Smooth muscle cell (in vitro differentiated cells): Measurements from ENCODE around the gene TSSK3. TPM values are rescaled to one million over a fixed set of nuclear protein-coding genes. Genes with fewer than 3 reads are reported as not detected.

ENCODE experiments used
- DNase-seq: peaks from one replicate; lab custom pipeline; 2025; ENCODE audit not compliant: unreplicated experiment; lab: John Stamatoyannopoulos, UW
- H2AFZ ChIP-seq: fragments of 200-600 bp; sonication (generic); 2 replicates; pipeline ENCODE4 v1.6.0; 2016; ENCODE audit warnings: antibody characterized with exemption, low read depth, mild to moderate bottlenecking
- H3F3A ChIP-seq: fragments of 200-600 bp; sonication (generic); 2 replicates; pipeline ENCODE4 v1.6.0; 2017; ENCODE audit warnings: antibody characterized with exemption, low read depth
- H3K27ac ChIP-seq: fragments of 200-600 bp; sonication (generic); 2 replicates; pipeline ENCODE4 v1.5.1; 2016; ENCODE audit warnings: low read depth, mild to moderate bottlenecking
- H3K27me3 ChIP-seq: fragments of 200-600 bp; sonication (generic); 2 replicates; pipeline ENCODE4 v1.6.1; 2016; ENCODE audit warnings: low read depth, mild to moderate bottlenecking
- H3K36me3 ChIP-seq: fragments of 200-600 bp; sonication (generic); 2 replicates; pipeline ENCODE4 v1.5.1; 2016; ENCODE audit warnings: low read depth
- H3K4me1 ChIP-seq: fragments of 200-600 bp; sonication (generic); 2 replicates; pipeline ENCODE4 v1.5.1; 2016; ENCODE audit warnings: low read depth
- H3K4me2 ChIP-seq: fragments of 200-600 bp; sonication (generic); 2 replicates; pipeline ENCODE4 v1.6.0; 2016; ENCODE audit warnings: mild to moderate bottlenecking
- H3K4me3 ChIP-seq: fragments of 200-600 bp; sonication (generic); 2 replicates; pipeline ENCODE4 v1.5.1; 2016; ENCODE audit warnings: mild to moderate bottlenecking
- H3K79me2 ChIP-seq: fragments of 200-600 bp; sonication (generic); 2 replicates; pipeline ENCODE4 v1.6.0; 2016; ENCODE audit warnings: low read depth, mild to moderate bottlenecking
- H3K9ac ChIP-seq: fragments of 200-600 bp; sonication (generic); 2 replicates; pipeline ENCODE4 v1.6.0; 2016; ENCODE audit warnings: low read depth
- H3K9me3 ChIP-seq: fragments of 200-600 bp; sonication (generic); replicated peaks from 2 replicates; pipeline ENCODE4 v1.5.1; 2016; ENCODE audit warnings: low read depth
- H4K20me1 ChIP-seq: fragments of 200-600 bp; sonication (generic); 2 replicates; pipeline ENCODE4 v1.6.0; 2016; ENCODE audit warnings: low read depth
- CTCF ChIP-seq: fragments of 200-600 bp; sonication (generic); IDR thresholded peaks from 2 replicates; pipeline ENCODE4 v1.5.1; 2017; ENCODE audit warnings: borderline replicate concordance, mild to moderate bottlenecking, antibody characterized with exemption; ENCODE audit not compliant: insufficient read depth, poor library complexity, severe bottlenecking
- WGBS: methylation state at CpG from one replicate; pipeline ENCODE4 v1.1.7; 2016; ENCODE audit warnings: low lambda C conversion rate; 5-methylcytosine and 5-hydroxymethylcytosine counted together
- polyA plus RNA-seq: library from polyadenylated mRNA; unstranded; fragments of >200 nt; fragmentation: Nextera tagmentation; extraction: Ambion mirVana; gene quantifications from 2 replicates; pipeline ENCODE4 v1.2.1, GENCODE V29; 2016
- total RNA-seq: library from RNA; depleted of rRNA; stranded (reverse); fragments of >200 nt; gene quantifications from 2 replicates; pipeline ENCODE4 v1.2.3, GENCODE V29; 2014

TSSK3 gene
- total and polyA plus RNA-seq, 2 experiments from 2014 or later: 0.31 TPM; not detected in 1

- TF ChIP-seq CTCF: no peak
- Histone ChIP-seq H2AFZ (no peak overlapping the region), H3K4me1 (no peaks in the 10 kb centered on the region), H3K9me3 (no peaks in the 10 kb centered on the region), H3K79me2 (no peaks in the 10 kb centered on the region), H3K9ac (no peak overlapping the region), H3F3A (no peaks in the 10 kb centered on the region), H4K20me1 (no peaks in the 10 kb centered on the region), H3K4me2 (no peak overlapping the region), H3K27ac (peak overlapping the region; percentile 38), H3K4me3 (no peak overlapping the region), H3K27me3 (no peaks in the 10 kb centered on the region), H3K36me3 (peaks cover 3% of the 10 kb centered on the region)
- no peak for DNase-seq
- 89% methylated on average over 12 of the region's 12 CpGs for WGBS
These were observed 15.3 kb downstream of the TSSK3 start for GRCh38 chr1:32377541-32378220.

- H3K4me3 ChIP-seq: no peak overlapping the region
- peaks cover 8% of the 10 kb centered on the region for H4K20me1 ChIP-seq
- no peaks in the 10 kb centered on the region for H3K9me3 ChIP-seq
- WGBS: 95% methylated on average over 9 of the region's 9 CpGs
- H3K27me3 ChIP-seq: no peaks in the 10 kb centered on the region
- H3K79me2 ChIP-seq: no peaks in the 10 kb centered on the region
- no peak overlapping the region for H3K9ac ChIP-seq
- no peaks in the 10 kb centered on the region for H3F3A ChIP-seq
- H3K4me1 ChIP-seq: no peaks in the 10 kb centered on the region
- DNase-seq: no peak
- no peak for TF ChIP-seq CTCF
- H3K36me3 ChIP-seq: peaks cover 3% of the 10 kb centered on the region
- no peak overlapping the region for H3K4me2 ChIP-seq
- H3K27ac ChIP-seq: no peak overlapping the region
- H2AFZ ChIP-seq: no peak overlapping the region
These were observed 17.7 kb downstream of the TSSK3 start for GRCh38 chr1:32380057-32380456.

GRCh38 chr1:32386676-32387392 is 24.5 kb downstream of the TSSK3 start:
- Histone ChIP-seq H3K36me3 (peaks cover 12% of the 10 kb centered on the region), H3K4me3 (no peak overlapping the region), H3K9me3 (no peaks in the 10 kb centered on the region), H4K20me1 (peaks cover 50% of the 10 kb centered on the region), H3F3A (no peaks in the 10 kb centered on the region), H3K4me2 (no peak overlapping the region), H3K9ac (no peak overlapping the region), H2AFZ (no peak overlapping the region), H3K27me3 (no peaks in the 10 kb centered on the region), H3K27ac (no peak overlapping the region), H3K79me2 (peaks cover 21% of the 10 kb centered on the region), H3K4me1 (no peaks in the 10 kb centered on the region)
- WGBS: 97% methylated on average over 13 of the region's 13 CpGs
- no peak for TF ChIP-seq CTCF
- no peak for DNase-seq
